ENCODE measurements around the gene ANGEL2.
A peak's percentile ranks its signal among the peaks of the same experiment; 100 is the strongest.

- TF ChIP-seq CTCF (IDR thresholded peaks at IDR 0.05), result no peak
- peak in 1 of 2 donors; percentile 36 for TF ChIP-seq POLR2A (IDR thresholded peaks at IDR 0.05)
Observed at GRCh38 chr1:212950243-212951125, 65.2 kb downstream of the ANGEL2 start, which contains the start of gene VASH2.

All from heart left ventricle (tissue), 13 donors.